HPDE6-E6E7 (cell line): ENCODE data around the gene UBAP1.
"Not testable (repeated sequence)": the region's sequence is repeated elsewhere in the genome, so short reads cannot be mapped to it uniquely, and the experiment has no call there.

Experiments used
- DNase-seq: peaks from one replicate; pipeline ENCODE4 v3.0.0; 2011; ENCODE audit warnings: missing footprints; ENCODE audit errors: extremely low spot score

UBAP1 gene

DNA sequence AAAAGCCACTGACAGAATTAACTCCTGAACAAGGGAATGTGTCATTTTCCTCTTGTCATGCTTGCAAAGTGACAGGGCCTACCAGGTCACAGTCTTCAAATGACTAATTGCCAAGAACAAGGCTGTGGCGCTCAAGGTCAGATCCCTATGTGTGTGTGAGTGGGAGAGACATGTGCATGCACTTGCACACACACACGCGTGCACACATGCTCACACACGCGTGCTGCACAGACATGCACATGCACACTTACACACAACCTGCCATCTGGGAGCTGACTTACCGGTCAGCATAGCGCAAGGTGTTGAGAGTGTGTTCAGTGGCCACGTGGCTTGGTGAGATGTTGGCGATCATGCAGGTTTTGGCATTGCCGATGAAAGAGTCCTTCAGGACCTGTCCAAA, 80.5 kb downstream of the UBAP1 start:
- DNase-seq, result no peak

- no peak for DNase-seq
Measured at GRCh38 chr9:34262971-34263370, 84.1 kb downstream of the UBAP1 start.

- no peak for DNase-seq
Measured at GRCh38 chr9:34267660-34268059, 88.8 kb downstream of the UBAP1 start.

- no peak for DNase-seq
Measured at GRCh38 chr9:34271265-34272006, 92.6 kb downstream of the UBAP1 start.

GRCh38 chr9:34272101-34272541, 93.3 kb downstream of the UBAP1 start:
- DNase-seq, result no peak

DNA sequence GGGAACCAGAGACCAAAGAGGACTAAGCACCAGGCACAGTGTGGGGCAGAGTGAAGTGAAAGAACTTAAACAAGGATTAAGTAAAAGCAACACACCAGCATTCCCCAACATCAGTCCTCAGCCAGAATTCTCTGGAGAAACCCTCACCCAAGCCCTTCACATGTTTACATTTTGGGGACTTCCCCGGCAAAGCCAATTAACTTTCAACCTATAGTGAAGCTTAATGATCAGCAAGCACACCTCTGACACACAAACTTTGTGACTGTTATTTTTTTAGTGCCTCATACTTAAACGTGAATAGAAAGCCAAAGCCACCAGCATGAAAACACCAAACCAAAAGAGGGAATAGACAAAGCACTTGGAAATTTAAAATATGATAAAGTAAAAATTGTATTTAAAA, 94.7 kb downstream of the UBAP1 start:
- not testable (repeated sequence) for DNase-seq

DNA sequence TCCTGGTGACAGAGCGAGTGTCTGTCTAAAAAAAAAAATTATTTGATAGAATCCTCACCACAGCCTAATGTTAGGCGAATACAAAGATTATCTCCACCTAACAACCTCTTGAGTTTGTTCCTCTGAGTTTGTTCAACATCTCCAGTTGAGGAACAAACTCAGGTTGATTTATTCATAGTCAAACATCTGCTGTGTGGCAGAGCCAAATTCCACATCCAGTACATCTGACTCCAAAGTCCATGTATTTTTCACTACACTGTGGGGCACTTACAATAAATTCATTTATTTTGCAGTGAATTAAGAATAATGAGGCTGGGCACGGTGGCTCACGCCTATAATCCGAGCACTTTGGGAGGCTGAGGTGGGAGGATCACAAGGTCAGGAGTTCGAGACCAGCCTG, 97.0 kb downstream of the UBAP1 start:
- DNase-seq, result no peak

GRCh38 chr9:34276772-34277171, 97.9 kb downstream of the UBAP1 start:
- DNase-seq, result no peak

GRCh38 chr9:34279411-34279810, 100.6 kb downstream of the UBAP1 start:
- DNase-seq, result peak; percentile 49

DNA sequence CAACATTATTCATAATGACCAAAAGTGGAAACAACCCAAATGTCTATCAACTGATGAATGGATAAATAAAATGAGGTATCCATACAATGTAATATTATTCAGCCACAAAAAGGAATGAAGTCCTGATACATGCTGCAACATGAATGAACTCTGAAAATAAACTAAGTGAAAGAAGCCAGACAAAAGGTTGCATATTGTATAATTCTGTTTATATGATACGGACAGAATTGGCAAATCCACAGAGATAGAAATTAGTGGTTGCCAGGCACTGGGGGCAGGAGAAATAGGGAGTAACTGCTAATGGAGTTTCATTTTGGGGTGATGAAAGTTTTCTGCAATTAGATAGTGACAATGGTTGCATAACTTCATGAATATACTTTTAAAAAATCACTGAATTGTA, 103.3 kb downstream of the UBAP1 start:
- no peak for DNase-seq

DNA sequence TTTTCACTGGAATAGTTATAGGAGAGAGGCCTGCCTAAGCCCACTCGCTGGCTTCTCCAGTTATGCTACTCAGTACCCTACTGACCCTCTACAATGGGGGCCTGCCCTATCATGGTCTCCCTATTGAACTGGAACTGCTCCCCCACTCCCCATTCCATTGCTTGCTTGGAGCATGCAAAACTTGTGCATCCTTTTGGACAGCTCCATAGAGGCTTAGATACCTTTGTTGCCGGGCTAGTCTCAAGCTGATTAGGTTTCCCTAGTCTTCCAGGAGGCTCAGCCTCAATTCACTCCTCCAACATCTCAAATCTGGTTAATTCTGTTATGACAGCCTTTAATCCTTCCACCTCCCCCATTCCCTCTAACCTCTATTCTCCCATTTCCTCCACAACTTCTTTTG, 110.3 kb downstream of the UBAP1 start:
- DNase-seq, result no peak

DNA sequence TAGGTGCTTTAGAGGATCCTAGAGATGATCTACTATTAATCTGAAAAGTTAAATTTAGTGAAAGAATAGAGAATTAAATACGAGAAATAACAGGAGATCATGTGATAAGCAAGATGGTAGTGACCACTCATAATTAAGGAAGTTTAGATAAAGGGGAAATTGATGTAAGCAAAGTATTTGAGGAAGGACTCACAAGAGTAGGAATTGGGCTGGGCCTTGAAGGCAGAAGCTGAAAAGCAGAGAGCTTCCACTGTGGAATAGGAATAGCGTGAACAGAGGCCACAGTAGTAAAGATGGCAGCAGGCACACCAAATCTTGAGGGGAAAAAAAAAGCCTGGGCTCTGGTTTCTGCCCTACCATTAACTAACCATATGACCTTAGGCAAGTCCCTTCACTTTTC, 112.2 kb downstream of the UBAP1 start:
- no peak for DNase-seq

DNA sequence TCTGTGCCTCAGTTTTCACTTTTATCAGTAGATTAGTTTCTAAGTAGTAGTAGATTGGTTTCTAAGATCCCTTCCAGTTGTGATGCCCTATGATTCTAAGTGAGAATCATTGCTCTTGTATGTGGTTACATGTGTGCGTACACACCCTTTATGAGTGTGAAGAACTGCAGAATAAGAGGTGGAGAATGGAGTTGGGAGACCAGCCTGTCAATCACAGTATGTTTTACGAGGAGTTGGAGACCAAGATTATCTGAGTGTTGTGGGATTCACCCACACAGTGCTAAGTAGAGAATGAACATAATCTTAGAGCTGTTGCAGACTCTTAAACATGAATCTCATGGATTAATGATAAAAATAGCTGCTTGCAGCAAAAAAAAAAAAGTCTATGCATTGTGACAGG, 112.6 kb downstream of the UBAP1 start:
- no peak for DNase-seq

DNA sequence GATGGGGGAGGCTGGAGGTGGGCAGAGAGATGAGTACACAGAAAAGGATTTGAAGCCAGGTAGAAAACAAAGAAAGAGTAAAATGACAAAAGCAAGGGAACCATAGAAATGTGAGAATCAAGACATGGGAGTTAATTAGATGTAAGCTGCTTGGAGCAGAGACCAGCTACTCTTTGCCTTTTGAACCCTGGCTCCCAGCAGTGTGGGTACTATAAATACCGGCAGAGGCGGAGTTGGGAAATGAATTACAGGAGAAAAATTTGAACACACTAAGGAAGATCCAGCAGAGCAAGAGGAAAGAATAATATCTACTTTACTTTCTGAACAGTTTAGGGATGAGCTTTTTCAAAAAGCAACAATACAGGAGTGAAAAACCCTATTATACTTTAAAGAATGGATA, 113.7 kb downstream of the UBAP1 start:
- DNase-seq, result no peak

GRCh38 chr9:34301064-34301463, 122.2 kb downstream of the UBAP1 start:
- DNase-seq, result not testable (repeated sequence)
